Measurements from ENCODE around the gene MYO5A.
"Not testable (repeated sequence)": the region's sequence is repeated elsewhere in the genome, so short reads cannot be mapped to it uniquely, and the experiment has no call there.

Gene MYO5A

DNA sequence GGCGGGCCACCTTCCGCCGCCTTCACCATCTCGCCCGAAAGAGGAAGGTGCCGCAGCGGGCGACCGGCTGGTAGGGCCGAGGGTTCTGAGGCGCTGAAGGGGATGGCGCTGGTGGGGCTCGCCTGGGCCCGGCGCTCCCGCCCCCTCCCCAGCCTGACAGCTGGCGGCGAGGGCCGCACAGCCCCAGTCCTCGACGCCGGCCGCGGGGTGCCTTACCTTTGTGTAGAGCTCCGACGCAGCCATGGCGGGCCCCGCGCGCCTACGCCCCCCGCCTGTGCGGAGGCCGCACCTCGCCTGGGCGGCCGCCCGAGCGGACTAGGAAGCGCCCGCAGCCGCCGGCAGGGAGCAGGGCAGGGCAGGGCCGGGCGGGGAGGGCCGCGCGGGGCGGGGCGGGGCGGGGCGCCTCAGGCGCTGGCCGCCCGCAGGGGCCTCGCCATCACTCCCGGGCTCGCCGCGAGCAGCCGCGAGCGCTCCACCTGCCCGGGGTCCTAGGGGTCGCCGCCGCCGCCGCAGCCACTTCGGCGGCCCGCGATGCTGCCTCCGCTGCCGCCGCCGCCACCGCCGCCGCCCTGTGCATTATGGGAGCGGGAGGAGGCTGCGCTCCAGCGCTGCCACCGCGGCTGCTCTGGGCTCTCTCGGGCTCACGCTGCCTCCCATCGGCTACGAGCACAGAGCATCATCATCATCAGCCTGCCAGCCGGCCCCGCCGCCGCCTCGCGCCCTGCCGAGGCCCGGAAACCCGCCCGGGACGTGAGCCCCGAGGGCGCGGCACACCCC is at the start of gene MYO5A:
TSS of gene MYO5A (minus strand) at position 317 of the 777 bp plus-strand sequence. CDS start at position 243, 74 bp downstream.
- peak; percentile 68 for DNase-seq (ENCODE audit: low spot score)

- DNase-seq (ENCODE audit: low spot score) = no peak
Measured at GRCh38 chr15:52576692-52577091, 48.0 kb upstream of the MYO5A start.

DNA sequence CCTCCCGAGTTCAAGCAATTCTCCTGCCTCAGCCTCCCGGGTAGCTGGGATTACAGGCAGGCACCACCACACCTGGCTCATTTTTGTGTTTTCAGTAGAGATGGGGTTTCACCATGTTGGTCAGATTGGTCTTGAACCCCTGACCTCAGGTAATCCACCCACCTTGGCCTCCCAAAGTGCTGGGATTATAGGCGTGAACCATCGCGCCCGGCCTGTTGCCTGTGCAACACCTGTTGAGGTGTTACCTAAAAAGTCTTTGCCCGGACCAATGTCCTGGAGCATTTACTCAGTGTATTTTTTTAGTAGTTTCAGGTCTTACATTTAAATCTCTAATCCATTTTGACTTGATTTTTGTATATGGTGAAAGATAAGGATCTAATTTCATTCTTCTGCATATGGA is 46.9 kb upstream of the MYO5A start:
- DNase-seq (ENCODE audit: low spot score) = not testable (repeated sequence)

GRCh38 chr15:52575072-52575471 is 46.4 kb upstream of the MYO5A start:
- DNase-seq (ENCODE audit: low spot score) = no peak

DNA sequence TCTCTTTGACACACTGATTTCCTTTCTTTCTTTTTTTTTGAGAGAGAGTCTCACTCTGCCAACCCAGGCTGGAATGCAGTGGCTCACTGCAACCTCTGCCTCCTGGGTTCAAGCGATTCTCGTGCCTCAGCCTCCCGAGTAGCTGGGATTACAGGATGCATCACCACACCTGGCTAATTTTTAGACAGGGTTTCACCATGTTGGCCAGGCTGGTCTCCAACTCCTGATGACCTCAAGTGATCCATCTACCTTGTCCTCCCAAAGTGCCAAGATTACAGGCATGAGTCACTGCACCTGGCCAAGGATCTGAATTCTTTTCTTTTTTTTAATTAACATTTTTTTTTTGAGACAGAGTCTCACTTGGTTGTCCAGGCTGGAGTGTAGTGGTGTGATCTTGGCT is 45.9 kb upstream of the MYO5A start:
- DNase-seq (ENCODE audit: low spot score) = not testable (repeated sequence)

DNA sequence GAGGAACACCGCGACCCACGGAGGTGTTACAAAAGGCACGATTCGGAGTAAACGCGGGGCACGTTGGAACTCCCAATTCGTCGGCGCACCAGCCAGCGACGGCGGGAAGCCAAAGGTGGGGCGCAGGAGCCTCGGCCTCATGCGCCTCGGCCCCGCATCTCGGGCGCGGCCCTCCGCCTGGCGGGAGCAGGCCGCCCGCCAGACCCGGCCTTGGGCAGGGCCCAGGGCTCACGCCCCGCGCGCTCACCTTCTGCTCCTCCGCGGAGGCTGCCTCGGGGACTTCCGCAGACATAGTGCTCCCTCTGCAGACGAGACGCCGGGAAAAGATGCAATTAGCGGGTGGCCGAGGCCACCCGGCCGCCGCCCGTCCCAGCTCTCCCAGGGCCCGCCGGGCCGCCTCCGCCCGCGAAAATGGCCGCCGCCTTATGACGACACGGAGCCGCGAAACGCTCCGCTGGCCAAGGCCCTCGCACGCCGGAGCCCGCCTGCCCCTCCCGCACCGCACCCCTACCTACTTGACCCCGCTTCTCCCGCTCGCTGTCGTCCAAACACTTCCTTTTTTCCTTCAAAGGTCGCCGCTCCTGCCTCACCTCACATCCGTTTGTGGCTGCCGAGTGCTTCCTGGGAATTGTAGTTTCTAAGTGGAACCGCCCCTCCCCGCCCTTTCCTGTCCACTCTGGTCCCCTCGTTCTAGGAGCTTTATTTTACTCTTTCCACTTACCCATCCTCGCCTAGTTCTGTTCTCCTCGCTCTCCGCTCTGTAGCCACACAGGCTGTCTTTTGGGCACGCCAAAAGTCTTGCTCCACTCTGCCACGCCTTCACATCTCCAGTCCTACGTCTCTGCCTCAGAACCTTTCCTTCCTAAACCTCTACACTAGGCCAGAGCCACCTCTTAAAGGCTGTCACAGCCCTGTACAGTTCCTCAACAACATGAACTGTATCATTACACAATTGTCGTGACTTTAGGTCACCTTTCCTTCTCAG is 40.2 kb upstream of the MYO5A start, which contains the start of gene ARPP19:
TSS of gene ARPP19 (minus strand) at position 430 of the 985 bp plus-strand sequence. CDS start at position 292, 138 bp downstream.
- peak; percentile 94 for DNase-seq (ENCODE audit: low spot score)

GRCh38 chr15:52567871-52568600 is 39.4 kb upstream of the MYO5A start:
- peak; percentile 66 for DNase-seq (ENCODE audit: low spot score)

DNA sequence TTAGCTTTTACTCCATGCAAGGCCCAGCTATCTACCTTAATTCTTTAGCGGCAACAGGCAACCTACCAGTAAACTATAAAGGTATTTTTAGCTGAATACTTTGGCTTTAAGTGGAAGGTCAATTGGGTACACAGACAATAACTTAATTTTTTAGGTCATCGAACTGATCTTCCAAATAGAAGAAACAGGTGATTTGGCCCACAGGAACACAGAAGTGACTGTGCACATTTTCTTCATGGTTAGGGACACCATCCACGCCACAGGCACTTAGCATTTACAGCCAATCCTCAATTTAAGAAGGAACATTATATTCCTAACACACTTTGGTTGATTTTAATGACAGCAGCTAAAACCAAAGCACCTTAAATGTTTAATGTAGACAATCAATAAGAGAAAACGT is 38.2 kb upstream of the MYO5A start:
- no peak for DNase-seq (ENCODE audit: low spot score)

DNA sequence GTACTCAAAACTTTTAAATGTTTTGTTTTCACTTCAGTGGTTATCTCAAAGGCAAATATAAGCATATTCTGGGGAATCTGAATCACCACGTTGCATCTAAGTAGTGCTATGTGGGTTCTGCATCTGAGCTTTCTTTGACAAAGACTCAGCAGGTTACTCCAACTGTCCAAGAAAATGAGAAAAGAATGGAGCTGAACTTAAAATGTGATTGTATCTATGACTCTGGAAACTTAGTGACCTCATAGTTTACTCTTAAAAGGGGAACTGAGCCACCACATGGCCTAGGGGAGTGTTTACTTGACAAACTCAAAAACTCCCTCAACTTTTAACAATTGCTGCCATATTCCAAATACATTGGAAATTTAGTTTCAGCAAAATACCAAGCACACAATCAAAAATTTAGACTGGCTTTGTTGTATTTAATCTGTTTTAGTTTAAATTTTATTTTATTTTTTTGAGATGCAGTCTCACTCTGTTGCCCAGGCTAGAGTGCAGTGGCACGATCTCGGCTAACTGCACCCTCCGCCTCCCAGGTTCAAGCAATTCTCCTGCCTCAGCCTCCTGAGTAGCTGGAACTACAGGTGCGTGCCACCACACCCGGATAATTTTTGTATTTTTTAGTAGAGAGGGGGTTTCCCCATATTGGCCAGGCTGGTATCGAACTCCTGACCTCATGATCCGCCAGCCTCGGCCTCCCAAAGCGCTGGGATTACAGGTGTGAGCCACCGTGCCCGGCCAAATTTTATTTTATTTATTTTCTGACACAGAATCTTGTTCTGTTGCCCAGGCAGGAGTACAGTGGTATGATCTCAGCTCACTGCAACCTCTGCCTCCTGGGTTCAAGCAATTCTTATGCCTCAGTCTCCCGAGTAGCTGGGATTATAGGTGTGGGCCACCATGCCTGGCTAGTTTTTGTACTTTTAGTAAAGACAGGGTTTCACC is 37.0 kb upstream of the MYO5A start:
- DNase-seq (ENCODE audit: low spot score) = not testable (repeated sequence)

- no peak for DNase-seq (ENCODE audit: low spot score)
Measured at GRCh38 chr15:52563501-52564060, 34.9 kb upstream of the MYO5A start.

DNA sequence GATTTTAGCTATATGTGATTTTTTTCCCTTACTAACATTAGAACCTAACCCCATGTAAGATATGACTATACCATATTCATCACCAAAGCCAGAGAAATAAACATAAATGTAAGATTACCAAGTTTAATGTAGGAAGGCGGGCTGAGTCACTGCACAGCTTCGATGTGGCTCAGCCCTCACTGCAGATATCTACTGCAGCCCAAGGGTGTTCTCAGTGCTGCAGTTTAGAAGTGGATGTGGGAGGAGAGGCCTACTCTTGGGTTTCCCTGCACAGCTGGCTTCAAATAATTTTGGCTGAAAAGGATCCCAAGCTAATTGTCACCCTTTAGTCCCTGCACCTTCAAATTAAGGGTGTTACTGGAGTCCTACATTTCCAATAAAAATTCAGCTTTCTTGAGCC is 30.9 kb upstream of the MYO5A start:
- DNase-seq (ENCODE audit: low spot score) = no peak

DNA sequence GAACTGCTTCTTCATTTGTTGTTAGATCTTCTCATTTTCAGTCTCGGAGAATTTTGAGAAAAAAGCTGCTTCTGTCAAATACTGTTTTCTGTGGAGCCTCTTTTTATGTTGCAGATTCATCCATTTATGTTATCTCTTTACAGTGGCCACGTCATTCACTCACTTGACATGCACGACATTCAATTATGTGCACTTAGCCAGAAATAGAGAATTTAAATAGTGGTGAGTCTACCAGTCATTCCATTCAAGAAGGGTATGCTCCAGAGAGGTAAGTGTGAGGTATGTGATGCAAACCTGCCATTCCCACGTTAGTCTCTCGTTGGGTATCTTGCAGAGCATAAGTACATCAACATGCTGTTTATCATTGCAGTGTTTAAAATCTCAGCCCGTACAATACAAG is 30.3 kb upstream of the MYO5A start:
- DNase-seq (ENCODE audit: low spot score) = no peak

DNA sequence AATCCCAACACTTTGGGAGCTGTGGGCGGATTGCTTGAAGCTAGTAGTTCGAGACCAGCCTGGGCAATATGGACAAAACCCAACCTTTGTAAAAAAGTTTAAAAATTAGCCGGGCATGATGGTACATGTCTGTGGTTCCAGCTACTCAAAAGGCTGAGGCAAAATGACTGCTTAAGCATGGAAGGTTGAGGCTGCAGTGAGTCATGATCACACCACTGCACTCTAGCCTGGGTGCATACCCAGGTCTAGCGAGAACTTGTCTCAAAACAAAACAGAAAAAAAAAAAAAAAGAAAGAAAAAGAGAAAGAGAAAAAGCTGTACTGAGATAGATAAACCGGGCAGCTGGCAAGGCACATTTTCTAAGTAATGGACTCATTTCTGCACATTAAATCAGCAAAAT is 29.5 kb upstream of the MYO5A start:
- DNase-seq (ENCODE audit: low spot score) = no peak

DNA sequence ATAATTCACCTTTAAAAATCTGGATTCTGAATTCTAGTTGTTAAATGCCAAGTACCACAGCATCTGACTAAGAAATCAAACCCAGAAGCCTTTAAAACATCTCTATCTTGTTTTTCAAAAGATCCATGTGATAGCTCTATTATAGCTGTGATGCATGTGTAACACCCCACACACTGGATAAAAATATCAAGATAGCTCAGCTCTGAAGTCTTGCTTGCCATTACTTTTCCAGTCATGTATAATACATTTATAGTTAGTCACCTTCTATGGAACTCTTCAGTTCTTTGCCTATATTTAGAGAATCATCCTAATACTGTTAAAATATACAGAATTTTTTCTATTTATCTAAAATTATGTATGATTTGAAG is 28.6 kb upstream of the MYO5A start:
- no peak for DNase-seq (ENCODE audit: low spot score)

DNA sequence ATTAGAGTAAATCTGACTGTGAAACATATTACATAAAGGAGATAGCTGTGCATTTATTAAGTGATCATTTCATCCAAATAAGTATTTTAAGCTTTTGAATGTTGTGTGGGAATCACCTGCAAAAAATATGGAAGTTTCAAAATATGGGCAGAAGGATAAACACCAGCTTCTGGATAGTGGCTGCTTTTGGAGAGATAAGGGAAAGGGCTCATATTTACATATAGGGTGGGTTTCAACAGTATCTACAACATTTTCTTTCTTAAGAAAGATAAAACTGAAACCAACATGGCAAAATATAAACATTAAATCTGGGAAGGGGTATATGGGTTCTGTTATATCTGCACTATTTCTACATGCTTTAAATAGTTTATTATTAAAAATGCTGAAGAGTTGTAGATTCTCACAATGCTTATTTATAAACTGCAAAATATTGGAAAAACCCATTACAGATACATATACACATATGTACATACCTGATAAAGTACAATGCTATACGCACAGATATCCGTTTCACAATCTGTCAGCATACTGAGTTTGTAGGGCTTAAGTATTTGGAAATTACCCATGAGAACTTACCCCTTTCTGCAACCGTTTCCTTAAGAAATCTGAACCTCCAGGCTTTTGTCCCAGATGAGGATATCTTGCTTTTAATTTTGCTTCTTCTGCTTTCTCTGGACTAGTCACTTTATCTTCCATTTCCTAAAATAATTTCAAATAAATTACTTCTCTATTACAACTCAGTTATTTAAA is 28.0 kb upstream of the MYO5A start:
- no peak for DNase-seq (ENCODE audit: low spot score)

- DNase-seq (ENCODE audit: low spot score) = no peak
Measured at GRCh38 chr15:52552303-52552702, 23.6 kb upstream of the MYO5A start.

DNA sequence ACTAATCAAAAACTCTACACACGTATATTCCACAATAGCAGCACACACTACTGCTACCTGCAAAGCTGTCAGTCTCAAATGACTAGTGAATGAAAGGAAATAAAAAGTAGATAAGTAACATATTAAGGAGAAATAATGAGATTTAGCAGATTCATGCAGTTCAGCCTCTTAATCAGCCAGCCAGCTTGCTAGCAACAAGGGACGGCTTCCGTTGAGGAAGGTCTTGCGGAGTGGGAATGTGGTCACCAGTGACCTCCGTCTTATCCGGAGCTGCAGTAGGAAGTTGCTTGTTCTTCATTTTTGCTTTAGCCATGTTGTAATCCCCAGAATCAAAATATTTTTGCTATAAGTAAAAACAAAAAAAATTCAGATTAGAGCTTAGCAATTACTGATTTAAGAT is 23.1 kb upstream of the MYO5A start:
- DNase-seq (ENCODE audit: low spot score) = no peak

DNA sequence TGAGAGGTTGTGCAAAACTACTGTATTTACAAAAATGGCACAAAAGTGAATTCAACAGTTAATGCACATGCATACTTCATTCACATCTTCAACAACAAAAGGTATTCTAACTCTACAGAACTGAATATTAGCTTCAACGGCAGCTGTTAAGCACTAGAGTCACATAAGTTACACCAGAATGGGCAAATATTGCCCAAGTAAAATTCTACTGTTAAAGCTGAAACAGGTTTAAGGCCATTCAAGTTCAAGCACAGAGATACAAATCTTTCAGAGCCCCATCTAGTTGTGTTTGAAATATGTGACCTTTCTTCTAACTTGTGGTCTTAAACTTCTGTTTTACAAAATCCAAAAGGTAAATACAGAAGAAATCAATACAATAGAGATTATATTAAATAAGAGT is 22.5 kb upstream of the MYO5A start:
- DNase-seq (ENCODE audit: low spot score) = not testable (repeated sequence)

- DNase-seq (ENCODE audit: low spot score) = no peak
Measured at GRCh38 chr15:52546031-52546751, 17.5 kb upstream of the MYO5A start.

Data from SW480 (cell line).